Kidney glomerular epithelial cell (primary cell): ENCODE data around the gene ZNF3.

Source experiments
- DNase-seq: peaks from one replicate; lab custom pipeline; 2025; lab: John Stamatoyannopoulos, UW

The ZNF3 gene

GRCh38 chr7:100109521-100110163 is 28.1 kb upstream of the ZNF3 start:
- DNase-seq: no peak

- DNase-seq: no peak
Observed at GRCh38 chr7:100107890-100108289, 26.4 kb upstream of the ZNF3 start.

GRCh38 chr7:100107125-100107737 is 25.7 kb upstream of the ZNF3 start:
- DNase-seq: no peak

- DNase-seq: no peak
Observed at GRCh38 chr7:100106633-100107032, 25.1 kb upstream of the ZNF3 start.

- DNase-seq: no peak
Observed at GRCh38 chr7:100105534-100105933, 24.0 kb upstream of the ZNF3 start.

- no peak for DNase-seq
Observed at GRCh38 chr7:100102950-100103840, 21.7 kb upstream of the ZNF3 start.

- DNase-seq: peak; percentile 97
Observed at GRCh38 chr7:100101016-100101862, 19.7 kb upstream of the ZNF3 start, which contains the start of the genes AP4M1 and MCM7. AP4M1 (plus strand) TSS chr7:100101643; CDS start chr7:100101715, 72 bp downstream. MCM7 (minus strand) TSS chr7:100101397; CDS start chr7:100101294, 103 bp downstream.

- peak; percentile 90 for DNase-seq
Observed at GRCh38 chr7:100100420-100101015, 19.0 kb upstream of the ZNF3 start.

GRCh38 chr7:100099452-100099851 is 17.9 kb upstream of the ZNF3 start:
- no peak for DNase-seq

GRCh38 chr7:100098913-100099312 is 17.4 kb upstream of the ZNF3 start:
- DNase-seq: no peak

- DNase-seq: no peak
Observed at GRCh38 chr7:100095704-100096103, 14.2 kb upstream of the ZNF3 start.

- DNase-seq: no peak
Observed at GRCh38 chr7:100095289-100095688, 13.8 kb upstream of the ZNF3 start.

- no peak for DNase-seq
Observed at GRCh38 chr7:100093925-100094486, 12.5 kb upstream of the ZNF3 start.

GRCh38 chr7:100093498-100093897 is 12.0 kb upstream of the ZNF3 start:
- no peak for DNase-seq

GRCh38 chr7:100093054-100093453 is 11.5 kb upstream of the ZNF3 start:
- DNase-seq: no peak

GRCh38 chr7:100091411-100092181 is 10.1 kb upstream of the ZNF3 start:
- no peak for DNase-seq

GRCh38 chr7:100090527-100091410 is 9.2 kb upstream of the ZNF3 start:
- no peak for DNase-seq

GRCh38 chr7:100089458-100090196 is 8.1 kb upstream of the ZNF3 start:
- DNase-seq: no peak
